SU-DHL-6 (cell line): Measurements from ENCODE around the gene TMEM223.

ENCODE experiments used
- H2AFZ ChIP-seq: fragments of 200-600 bp; sonication (generic); 2 replicates; pipeline ENCODE4 v1.6.1; 2014; ENCODE audit warnings: low read depth, mild to moderate bottlenecking, moderate library complexity, mixed read lengths, antibody characterized with exemption, low read length; ENCODE audit not compliant: severe bottlenecking
- H3F3A ChIP-seq: fragments of 200-600 bp; shearing (Covaris generic); 2 replicates; pipeline ENCODE4 v1.6.0; 2016; ENCODE audit warnings: antibody characterized with exemption, mild to moderate bottlenecking; ENCODE audit not compliant: insufficient read depth
- H3K27ac ChIP-seq: fragments of 200-600 bp; sonication (generic); 2 replicates; pipeline ENCODE4 v1.5.1; 2016; ENCODE audit warnings: low read depth, mild to moderate bottlenecking, low read length, moderate library complexity, mixed read lengths
- H3K27me3 ChIP-seq: fragments of 200-600 bp; sonication (generic), shearing (Covaris generic); 2 replicates; pipeline ENCODE4 v1.6.0; 2014; ENCODE audit warnings: mild to moderate bottlenecking, low read length
- H3K36me3 ChIP-seq: fragments of 200-600 bp; sonication (generic); 2 replicates; pipeline ENCODE4 v1.6.1; 2014; ENCODE audit warnings: mild to moderate bottlenecking, low read length, mixed read lengths
- H3K4me2 ChIP-seq: fragments of 300-600, 200-600 bp; shearing (Covaris generic), sonication (generic); 2 replicates; pipeline ENCODE4 v1.6.0; 2014; ENCODE audit warnings: low read length, low read depth, mild to moderate bottlenecking; ENCODE audit not compliant: poor library complexity, severe bottlenecking
- H3K4me3 ChIP-seq: fragments of 200-600 bp; sonication (generic); 2 replicates; pipeline ENCODE4 v1.5.1; 2014; ENCODE audit warnings: antibody characterized with exemption, low read length, mild to moderate bottlenecking, mixed read lengths; ENCODE audit not compliant: insufficient read depth, poor library complexity, severe bottlenecking
- H3K79me2 ChIP-seq: fragments of 200-600 bp; sonication (generic); 2 replicates; pipeline ENCODE4 v1.6.1; 2014; ENCODE audit warnings: mild to moderate bottlenecking, low read length, moderate library complexity; ENCODE audit not compliant: insufficient read depth
- H3K9ac ChIP-seq: fragments of 200-600 bp; sonication (generic); 2 replicates; pipeline ENCODE4 v1.7.0; 2014; ENCODE audit warnings: mild to moderate bottlenecking, low read length
- H3K9me2 ChIP-seq: fragments of 200-600 bp; sonication (generic); replicated peaks from 2 replicates; pipeline ENCODE4 v1.6.1; 2014; ENCODE audit warnings: low read length; ENCODE audit not compliant: insufficient read depth
- H3K9me3 ChIP-seq: fragments of 200-600 bp; sonication (generic); 2 replicates; pipeline ENCODE4 v1.6.1; 2014; ENCODE audit warnings: low read length, mixed read lengths; ENCODE audit not compliant: insufficient read depth
- H4K20me1 ChIP-seq: fragments of 200-600 bp; sonication (generic); 2 replicates; pipeline ENCODE4 v1.6.1; 2014; ENCODE audit warnings: low read depth, mild to moderate bottlenecking, antibody characterized with exemption, low read length, moderate library complexity, mixed read lengths
- EZH2phosphoT487 ChIP-seq: fragments of 200-600 bp; sonication (generic), shearing (Covaris generic); conservative IDR thresholded peaks from 2 replicates; pipeline ENCODE4 v1.6.1; 2018; ENCODE audit warnings: mild to moderate bottlenecking, antibody characterized with exemption, low read length, moderate library complexity, mixed read lengths
- TF ChIP-seq, protein P1 (sequence below): fragments of 200-600 bp; sonication (generic); IDR thresholded peaks from one replicate; pipeline ENCODE4 v1.5.1; 2017; ENCODE audit warnings: antibody characterized with exemption, mild to moderate bottlenecking, low read length, moderate library complexity; ENCODE audit not compliant: insufficient read depth, poor library complexity, severe bottlenecking

The TMEM223 gene

DNA sequence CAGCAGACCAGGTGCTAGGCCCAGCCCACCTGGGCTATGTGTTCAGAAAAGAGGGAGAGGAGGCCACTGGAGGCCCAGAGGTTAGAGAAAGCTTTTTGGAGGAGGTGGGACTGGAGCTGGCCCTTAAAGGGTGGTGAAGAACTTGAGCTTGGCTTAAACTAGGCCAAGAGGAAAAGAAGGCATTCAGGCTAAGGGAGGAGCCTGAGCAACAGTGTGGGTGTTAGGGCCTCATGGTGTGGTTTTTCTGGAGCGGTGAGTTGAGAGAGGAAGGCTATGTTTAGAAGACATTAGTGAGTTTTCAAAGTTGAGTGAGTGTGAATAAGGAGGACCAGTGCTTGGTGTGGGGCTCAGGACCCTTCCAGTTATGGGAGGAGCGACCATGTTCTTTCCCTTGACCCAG is 14.4 kb downstream of the TMEM223 start:
- TF ChIP-seq, protein P1, sequence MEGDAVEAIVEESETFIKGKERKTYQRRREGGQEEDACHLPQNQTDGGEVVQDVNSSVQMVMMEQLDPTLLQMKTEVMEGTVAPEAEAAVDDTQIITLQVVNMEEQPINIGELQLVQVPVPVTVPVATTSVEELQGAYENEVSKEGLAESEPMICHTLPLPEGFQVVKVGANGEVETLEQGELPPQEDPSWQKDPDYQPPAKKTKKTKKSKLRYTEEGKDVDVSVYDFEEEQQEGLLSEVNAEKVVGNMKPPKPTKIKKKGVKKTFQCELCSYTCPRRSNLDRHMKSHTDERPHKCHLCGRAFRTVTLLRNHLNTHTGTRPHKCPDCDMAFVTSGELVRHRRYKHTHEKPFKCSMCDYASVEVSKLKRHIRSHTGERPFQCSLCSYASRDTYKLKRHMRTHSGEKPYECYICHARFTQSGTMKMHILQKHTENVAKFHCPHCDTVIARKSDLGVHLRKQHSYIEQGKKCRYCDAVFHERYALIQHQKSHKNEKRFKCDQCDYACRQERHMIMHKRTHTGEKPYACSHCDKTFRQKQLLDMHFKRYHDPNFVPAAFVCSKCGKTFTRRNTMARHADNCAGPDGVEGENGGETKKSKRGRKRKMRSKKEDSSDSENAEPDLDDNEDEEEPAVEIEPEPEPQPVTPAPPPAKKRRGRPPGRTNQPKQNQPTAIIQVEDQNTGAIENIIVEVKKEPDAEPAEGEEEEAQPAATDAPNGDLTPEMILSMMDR = no peak
- no peak for TF ChIP-seq EZH2phosphoT487
- Histone ChIP-seq H2AFZ (no peak overlapping the region), H3K9me2 (no peaks in the 10 kb centered on the region), H3K9ac (no peak overlapping the region), H3K4me3 (no peak overlapping the region), H3K36me3 (no peaks in the 10 kb centered on the region), H3K4me2 (no peak overlapping the region), H3K9me3 (no peaks in the 10 kb centered on the region), H3F3A (no peaks in the 10 kb centered on the region), H3K27ac (no peak overlapping the region), H4K20me1 (no peaks in the 10 kb centered on the region), H3K79me2 (peaks cover 14% of the 10 kb centered on the region; the same call in 1 of the 2 replicates), H3K27me3 (no peaks in the 10 kb centered on the region)

DNA sequence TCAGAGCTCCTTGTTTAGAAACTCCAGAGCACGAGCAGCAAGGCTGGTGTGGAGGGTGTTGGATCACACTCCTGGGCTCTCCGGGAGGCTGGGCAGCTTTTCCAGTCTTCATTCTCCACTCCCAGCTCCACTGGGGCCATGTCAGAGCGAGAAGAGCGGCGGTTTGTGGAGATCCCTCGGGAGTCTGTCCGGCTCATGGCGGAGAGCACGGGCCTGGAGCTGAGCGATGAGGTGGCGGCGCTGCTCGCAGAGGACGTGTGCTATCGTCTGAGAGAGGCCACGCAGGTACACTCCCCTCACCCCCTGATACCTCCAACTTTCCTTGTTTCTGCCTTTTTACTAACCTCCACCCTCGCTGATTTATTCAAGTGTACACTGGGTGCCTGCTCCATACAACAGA is 16.2 kb downstream of the TMEM223 start:
- H4K20me1 ChIP-seq = no peaks in the 10 kb centered on the region
- no peak for TF ChIP-seq EZH2phosphoT487
- TF ChIP-seq, protein P1 = no peak
- peaks cover 23% of the 10 kb centered on the region for H3K79me2 ChIP-seq
- no peak overlapping the region for H3K4me2 ChIP-seq
- H3K9me3 ChIP-seq = no peaks in the 10 kb centered on the region
- no peak overlapping the region for H3K4me3 ChIP-seq
- peaks cover 3% of the 10 kb centered on the region for H3F3A ChIP-seq
- no peak overlapping the region for H2AFZ ChIP-seq
- no peaks in the 10 kb centered on the region for H3K9me2 ChIP-seq
- no peak overlapping the region for H3K27ac ChIP-seq
- no peaks in the 10 kb centered on the region for H3K36me3 ChIP-seq
- no peaks in the 10 kb centered on the region for H3K27me3 ChIP-seq
- no peak overlapping the region for H3K9ac ChIP-seq

DNA sequence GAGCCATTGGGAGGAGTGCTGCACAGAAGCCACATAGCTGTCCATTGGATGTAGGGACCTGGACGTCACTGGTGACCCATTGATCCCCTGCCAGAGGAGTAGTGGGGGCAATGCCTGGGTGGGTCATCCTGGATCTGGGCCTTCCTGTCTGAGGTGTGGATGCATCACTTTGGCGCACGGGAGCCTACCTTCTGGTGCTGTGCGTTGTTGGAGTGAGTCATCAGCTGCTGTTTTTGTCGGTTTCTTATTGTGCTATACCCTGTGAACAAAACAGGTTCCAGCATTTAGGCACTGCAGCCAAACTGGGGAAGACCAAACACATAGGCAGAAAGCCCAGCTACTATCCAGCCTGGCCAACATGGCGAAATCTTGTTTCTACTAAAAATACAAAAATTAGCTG is 17.4 kb downstream of the TMEM223 start:
- TF ChIP-seq, protein P1 = no peak
- TF ChIP-seq EZH2phosphoT487 = no peak
- H3K9me3 ChIP-seq = no peaks in the 10 kb centered on the region
- H3K4me2 ChIP-seq = no peak overlapping the region
- no peak overlapping the region for H3K4me3 ChIP-seq
- peaks cover 14% of the 10 kb centered on the region for H3F3A ChIP-seq
- H4K20me1 ChIP-seq = no peaks in the 10 kb centered on the region
- H3K9ac ChIP-seq = no peak overlapping the region
- no peaks in the 10 kb centered on the region for H3K9me2 ChIP-seq
- H3K79me2 ChIP-seq = peaks cover 23% of the 10 kb centered on the region
- H3K27ac ChIP-seq = no peak overlapping the region
- H2AFZ ChIP-seq = no peak overlapping the region
- no peaks in the 10 kb centered on the region for H3K27me3 ChIP-seq
- H3K36me3 ChIP-seq = no peaks in the 10 kb centered on the region
